Measurements from ENCODE around the gene CBX5.

DNA sequence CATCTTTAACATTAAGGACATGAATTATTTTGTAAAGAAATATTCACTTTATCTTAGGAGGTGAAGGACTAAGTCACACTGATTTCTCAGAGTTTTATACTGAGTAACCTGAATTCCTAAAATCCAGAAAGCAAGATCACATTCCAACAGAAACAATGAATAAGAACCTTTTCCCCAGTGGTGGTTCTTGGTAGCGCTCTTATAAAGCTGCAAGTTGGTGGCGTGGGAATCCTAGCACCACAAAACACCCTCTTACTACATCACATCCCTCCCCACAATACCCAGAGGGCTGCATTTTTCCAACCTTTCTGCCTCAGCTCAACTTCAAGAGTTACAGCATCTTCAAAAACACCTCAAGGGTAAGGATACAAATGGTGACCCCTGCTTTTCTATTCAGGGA lies 47.1 kb downstream of the CBX5 start:
- no peak for TF ChIP-seq CTCF (IDR thresholded peaks at IDR 0.05; ENCODE audit: low read length)
- no peak for TF ChIP-seq EZH2 (IDR thresholded peaks at IDR 0.05; ENCODE audit: borderline replicate concordance, low read length)
